Right cardiac atrium (tissue), 5 donors: ENCODE measurements around the gene R3HDM1. TPM values are rescaled to one million over a fixed set of nuclear protein-coding genes. Genes with fewer than 3 reads are reported as not detected.
"Not testable (repeated sequence)": the region's sequence is repeated elsewhere in the genome, so short reads cannot be mapped to it uniquely, and the experiment has no call there.

Source experiments
- ATAC-seq, 2 donors: fragments of 200-7000 bp; cut with Tn5 transposase; one replicate each; pipeline versions ENCODE4 v1.8.0 to v1.9.1; 2020; ENCODE audit warnings: moderate library complexity in 2 of 2, mild to moderate bottlenecking in 1 of 2
- DNase-seq, 3 donors: peaks; one replicate each; pipeline ENCODE4 v3.0.0-alpha.2; 2020
- H3K27ac ChIP-seq: one replicate; pipeline ENCODE4 v1.5.1; 2013; ENCODE audit warnings: mild to moderate bottlenecking, low read length, control low read depth, moderate library complexity
- H3K27me3 ChIP-seq: one replicate; pipeline ENCODE4 v1.6.1; 2013; ENCODE audit not compliant: control insufficient read depth, insufficient read depth
- H3K4me1 ChIP-seq: one replicate; pipeline ENCODE4 v1.6.1; 2013; ENCODE audit warnings: low read length; ENCODE audit not compliant: control insufficient read depth, insufficient read depth
- H3K4me3 ChIP-seq: one replicate; pipeline ENCODE4 v1.5.1; 2013; ENCODE audit warnings: low read length, control low read depth
- H3K9me3 ChIP-seq: one replicate; pipeline ENCODE4 v1.6.1; 2013; ENCODE audit warnings: low read length; ENCODE audit not compliant: control insufficient read depth
- WGBS: extraction: QIAGEN DNeasy Blood & Tissue Kit; methylation state at CpG from one replicate; pipeline ENCODE4 v1.1.7; 2013; 5-methylcytosine and 5-hydroxymethylcytosine counted together
- intact Hi-C, 4 donors: fragments of 100-400 bp; cut with DNase I; formaldehyde crosslinking; loops; one replicate each; pipeline versions ENCODE4 v1.11.0 to v1.14.0; 2022 to 2023
- polyA plus RNA-seq: library from polyadenylated mRNA; stranded (reverse); fragments of 200-250 nt; gene quantifications from one replicate; pipeline ENCODE4 v1.2.3, GENCODE V29; 2013
- total RNA-seq, 4 donors: library from RNA; stranded (reverse); fragmentation: NEBNext Ultra II Directional; extraction: Animal tissue kit (Norgen Biotek cat#: 25700); gene quantifications; one replicate each; pipeline ENCODE4 v1.2.1, GENCODE V29; 2021
- donor health status: healthy with polysubstance abuse.
- donor health status: DM: no; HTN: yes; CAD: no.
- donor health status: DM: no; HTN: no; CAD: no.
- donor health status: DM: no; HTN: yes; CAD: no; lungs with severe emphysema.
- donor health status: DM: yes; HTN: yes; CAD: no.

The R3HDM1 gene
- total and polyA plus RNA-seq, 5 donors = 8.2 to 23.1 (median 20.6) TPM

DNA sequence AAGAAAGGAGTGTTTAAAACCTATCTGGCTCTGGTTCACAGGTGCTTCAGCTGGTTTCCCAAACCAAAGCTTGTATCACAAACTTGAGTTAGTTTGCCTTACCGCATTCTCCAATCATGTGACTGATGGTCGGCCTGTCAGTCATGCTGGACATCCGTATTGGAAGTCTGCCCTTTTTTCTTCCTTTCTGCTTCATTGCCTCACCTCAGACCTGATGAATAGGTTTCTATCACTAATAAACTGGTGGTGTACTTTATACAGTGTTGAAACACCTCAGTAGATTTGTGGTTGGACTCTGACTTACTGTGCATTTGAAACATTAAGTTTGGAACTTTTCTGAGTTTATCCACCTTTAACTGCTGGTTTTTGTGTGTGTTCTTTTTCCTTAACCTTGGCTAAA, 84.1 kb downstream of the R3HDM1 start:
- Histone ChIP-seq H3K27me3 (no peaks in the 10 kb centered on the region), H3K9me3 (no peaks in the 10 kb centered on the region), H3K27ac (no peak overlapping the region), H3K4me3 (no peak overlapping the region), H3K4me1 (no peaks in the 10 kb centered on the region)
- DNase-seq = no peak
- intact Hi-C loops = no loop called here
- no peak for ATAC-seq
- WGBS = 88% methylated on average over 3 of the region's 3 CpGs

DNA sequence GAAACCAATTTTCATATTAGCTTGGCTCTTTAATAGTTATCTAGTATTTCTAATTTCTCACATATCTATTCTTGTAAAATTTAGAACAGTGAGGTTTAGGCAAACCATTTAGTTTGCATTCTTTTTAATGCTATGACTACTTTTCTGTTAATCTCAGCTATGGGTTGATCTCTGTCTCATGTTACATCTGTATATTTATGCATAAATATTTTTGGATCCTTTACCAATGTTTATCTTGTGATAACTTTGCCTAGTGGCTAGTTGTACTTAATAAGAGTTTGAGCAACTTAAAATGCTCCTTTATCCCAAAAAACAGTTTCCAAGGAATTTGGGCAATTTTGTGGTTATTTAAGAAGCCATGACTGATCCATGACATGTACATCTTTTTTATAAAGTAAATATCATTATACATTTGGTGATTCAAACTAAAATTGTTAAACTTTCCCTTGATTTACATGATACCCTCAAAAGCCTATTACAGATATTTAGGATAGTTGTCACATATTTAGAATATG, 86.3 kb downstream of the R3HDM1 start:
- Histone ChIP-seq H3K4me3 (no peak overlapping the region), H3K27ac (no peak overlapping the region), H3K9me3 (no peaks in the 10 kb centered on the region), H3K4me1 (no peaks in the 10 kb centered on the region), H3K27me3 (no peaks in the 10 kb centered on the region)
- no peak for DNase-seq
- intact Hi-C loops = no loop called here
- no peak for ATAC-seq

DNA sequence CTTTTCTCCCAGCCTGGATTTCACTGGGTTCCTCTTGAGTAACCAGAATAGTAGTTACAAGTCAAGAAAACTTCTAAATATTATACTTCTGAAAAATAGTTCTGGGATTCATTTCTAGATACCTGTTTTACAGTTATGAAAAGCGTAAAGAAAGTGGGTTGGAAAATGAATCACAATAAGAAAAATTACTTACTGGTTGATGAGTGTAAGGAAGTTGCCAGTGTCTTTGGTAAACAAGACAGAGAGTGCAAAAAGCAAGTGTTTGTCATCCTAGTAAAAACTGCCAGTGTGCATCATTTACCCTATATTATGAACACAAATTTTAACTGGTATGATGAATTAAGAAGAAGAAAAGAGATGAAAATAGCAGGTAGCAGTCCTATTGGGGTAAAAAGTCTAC, 88.9 kb downstream of the R3HDM1 start:
- Histone ChIP-seq H3K9me3 (no peaks in the 10 kb centered on the region), H3K4me1 (no peaks in the 10 kb centered on the region), H3K27ac (no peak overlapping the region), H3K27me3 (no peaks in the 10 kb centered on the region), H3K4me3 (no peak overlapping the region)
- intact Hi-C loops = no loop called here
- WGBS = 96% methylated on average over 1 of the region's 1 CpG
- DNase-seq (no peak), ATAC-seq (no peak)

- no peak overlapping the region for H3K27ac ChIP-seq
- no peaks in the 10 kb centered on the region for H3K9me3 ChIP-seq
- H3K4me3 ChIP-seq = no peak overlapping the region
- intact Hi-C loops = no loop called here
- ATAC-seq (no peak), DNase-seq (no peak)
- no peaks in the 10 kb centered on the region for H3K4me1 ChIP-seq
- H3K27me3 ChIP-seq = no peaks in the 10 kb centered on the region
Measured at GRCh38 chr2:135629520-135629919, 98.2 kb downstream of the R3HDM1 start.

GRCh38 chr2:135630034-135630433, 98.8 kb downstream of the R3HDM1 start:
- WGBS = 94% methylated on average over 8 of the region's 8 CpGs
- H3K27ac ChIP-seq, DNase-seq, H3K27me3 ChIP-seq, intact Hi-C loops, H3K4me3 ChIP-seq, H3K4me1 ChIP-seq, H3K9me3 ChIP-seq, ATAC-seq: not testable (repeated sequence)

DNA sequence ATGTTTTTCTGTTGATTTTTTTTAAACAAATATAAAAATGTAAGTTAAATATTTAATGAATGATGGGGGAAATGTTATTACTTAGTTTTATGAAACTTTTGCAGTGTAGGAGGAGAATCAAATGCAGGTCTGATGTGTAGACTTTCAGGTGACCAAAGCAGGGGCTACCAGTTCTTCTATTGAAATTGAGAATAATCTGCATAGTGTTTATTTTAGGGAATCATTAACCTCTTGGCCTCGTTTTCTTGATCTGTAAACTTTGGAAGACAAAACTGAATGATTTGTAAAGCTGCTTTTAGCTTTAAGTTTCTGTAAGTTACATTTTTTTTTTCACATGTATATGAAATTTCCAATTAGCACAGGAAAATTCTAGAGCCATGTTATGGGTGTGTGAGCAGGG, 99.2 kb downstream of the R3HDM1 start:
- Histone ChIP-seq H3K4me3 (no peak overlapping the region), H3K27ac (no peak overlapping the region), H3K27me3 (no peaks in the 10 kb centered on the region), H3K9me3 (no peaks in the 10 kb centered on the region), H3K4me1 (no peaks in the 10 kb centered on the region)
- WGBS = 91% methylated on average over 1 of the region's 1 CpG
- intact Hi-C loops = no loop called here
- no peak for DNase-seq
- no peak for ATAC-seq

- DNase-seq (no peak), ATAC-seq (no peak)
- intact Hi-C loops = no loop called here
- Histone ChIP-seq H3K27ac (no peak overlapping the region), H3K4me3 (no peak overlapping the region), H3K9me3 (no peaks in the 10 kb centered on the region), H3K27me3 (no peaks in the 10 kb centered on the region), H3K4me1 (no peaks in the 10 kb centered on the region)
- WGBS = 95% methylated on average over 4 of the region's 4 CpGs
Measured at GRCh38 chr2:135633582-135633981, 102.3 kb downstream of the R3HDM1 start.

DNA sequence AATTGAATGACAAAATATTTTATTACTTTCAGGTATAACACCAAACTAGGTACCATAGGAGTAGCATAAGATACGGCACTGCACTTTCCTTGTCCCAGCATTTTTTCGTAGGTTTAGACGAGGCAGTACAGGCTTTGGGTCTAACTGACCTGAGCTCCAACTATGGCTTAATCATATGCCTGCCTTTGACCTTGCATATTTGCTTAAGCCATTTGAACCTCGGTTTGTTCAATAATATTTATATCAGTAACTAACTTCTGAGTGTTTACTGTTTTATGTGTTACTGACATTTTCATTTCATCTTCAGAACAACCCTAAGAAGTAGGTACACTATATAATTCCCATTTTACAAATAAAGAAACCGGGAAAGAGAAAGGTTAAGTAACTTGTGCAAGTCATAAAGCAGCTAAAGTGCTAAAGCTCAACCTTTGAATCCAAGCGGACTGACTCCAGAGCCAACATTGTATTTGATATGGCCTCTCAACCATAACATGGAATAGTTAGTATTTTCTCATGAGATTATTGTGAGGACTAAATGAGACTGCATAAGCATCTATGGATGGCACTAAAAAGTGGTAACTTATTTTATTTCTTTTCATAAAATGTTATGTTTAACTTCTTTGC, 104.0 kb downstream of the R3HDM1 start:
- intact Hi-C loops = no loop called here
- DNase-seq = no peak
- WGBS = 93% methylated on average over 6 of the region's 6 CpGs

GRCh38 chr2:135636982-135637381, 105.7 kb downstream of the R3HDM1 start:
- 98% methylated on average over 1 of the region's 1 CpG for WGBS
- H3K27ac ChIP-seq = no peak overlapping the region
- H3K9me3 ChIP-seq = no peaks in the 10 kb centered on the region
- ATAC-seq (no peak), DNase-seq (no peak)
- no peaks in the 10 kb centered on the region for H3K4me1 ChIP-seq
- intact Hi-C loops = no loop called here
- H3K27me3 ChIP-seq = no peaks in the 10 kb centered on the region
- H3K4me3 ChIP-seq = no peak overlapping the region

More for the DNA sequence above, 104.0 kb downstream of the R3HDM1 start:
- no peak for ATAC-seq
- Histone ChIP-seq H3K27ac (no peak overlapping the region), H3K9me3 (no peaks in the 10 kb centered on the region), H3K4me3 (no peak overlapping the region), H3K4me1 (no peaks in the 10 kb centered on the region), H3K27me3 (no peaks in the 10 kb centered on the region)

GRCh38 chr2:135637456-135638087, 106.3 kb downstream of the R3HDM1 start:
- Histone ChIP-seq H3K9me3 (no peaks in the 10 kb centered on the region), H3K4me3 (no peak overlapping the region), H3K27ac (no peak overlapping the region), H3K27me3 (no peaks in the 10 kb centered on the region), H3K4me1 (no peaks in the 10 kb centered on the region)
- 88% methylated on average over 4 of the region's 4 CpGs for WGBS
- ATAC-seq = no peak
- intact Hi-C loops = no loop called here
- DNase-seq = no peak

- Histone ChIP-seq H3K4me1 (no peaks in the 10 kb centered on the region), H3K27ac (no peak overlapping the region), H3K9me3 (no peaks in the 10 kb centered on the region), H3K4me3 (no peak overlapping the region), H3K27me3 (no peaks in the 10 kb centered on the region)
- intact Hi-C loops = no loop called here
- ATAC-seq = no peak
- WGBS = 58% methylated on average over 3 of the region's 3 CpGs
- no peak for DNase-seq
Measured at GRCh38 chr2:135638825-135639224, 107.5 kb downstream of the R3HDM1 start.
